Left ventricle myocardium inferior (tissue), 1 donor: ENCODE results near the gene OR8B8. TPM values are rescaled to one million over a fixed set of nuclear protein-coding genes. Genes with fewer than 3 reads are reported as not detected.
"Not testable (repeated sequence)": the region's sequence is repeated elsewhere in the genome, so short reads cannot be mapped to it uniquely, and the experiment has no call there.

Source experiments
- DNase-seq: peaks from one replicate; pipeline ENCODE4 v3.0.0-alpha.2; 2020
- H3K27ac ChIP-seq: fragments of 200-600 bp; replicated peaks from 2 replicates; pipeline ENCODE4 v1.8.0; 2021
- H3K27me3 ChIP-seq: fragments of 200-600 bp; 2 replicates; pipeline ENCODE4 v1.8.0; 2021; ENCODE audit warnings: low read depth
- H3K36me3 ChIP-seq: fragments of 200-600 bp; 2 replicates; pipeline ENCODE4 v1.8.0; 2021
- H3K4me1 ChIP-seq: fragments of 200-600 bp; 2 replicates; pipeline ENCODE4 v1.8.0; 2021
- H3K4me3 ChIP-seq: fragments of 200-600 bp; 2 replicates; pipeline ENCODE4 v1.8.0; 2021; ENCODE audit warnings: mild to moderate bottlenecking, moderate library complexity
- H3K9me3 ChIP-seq: fragments of 200-600 bp; replicated peaks from 2 replicates; pipeline ENCODE4 v1.8.0; 2021
- intact Hi-C: fragments of 100-400 bp; cut with micrococcal nuclease; formaldehyde crosslinking; loops from one replicate; pipeline ENCODE4 v1.11.0; 2022
- total RNA-seq: library from RNA; stranded (reverse); fragmentation: NEBNext Ultra II Directional; extraction: Animal tissue kit (Norgen Biotek cat#: 25700); gene quantifications from one replicate; pipeline ENCODE4 v1.2.1, GENCODE V29; 2021
- TF ChIP-seq, protein P1 (sequence below): fragments of 200-600 bp; IDR thresholded peaks from 2 replicates; pipeline ENCODE4 v1.8.0; 2021; ENCODE audit warnings: antibody characterized with exemption, mild to moderate bottlenecking, borderline replicate concordance
- donor health status: DM: no; HTN: yes; CAD: no; lungs with severe emphysema.

OR8B8 gene
- total RNA-seq, 1 donor from 2014 or later, result not detected

GRCh38 chr11:124460459-124460858, 15.0 kb upstream of the OR8B8 start:
- no peak for DNase-seq
- TF ChIP-seq, protein P1, sequence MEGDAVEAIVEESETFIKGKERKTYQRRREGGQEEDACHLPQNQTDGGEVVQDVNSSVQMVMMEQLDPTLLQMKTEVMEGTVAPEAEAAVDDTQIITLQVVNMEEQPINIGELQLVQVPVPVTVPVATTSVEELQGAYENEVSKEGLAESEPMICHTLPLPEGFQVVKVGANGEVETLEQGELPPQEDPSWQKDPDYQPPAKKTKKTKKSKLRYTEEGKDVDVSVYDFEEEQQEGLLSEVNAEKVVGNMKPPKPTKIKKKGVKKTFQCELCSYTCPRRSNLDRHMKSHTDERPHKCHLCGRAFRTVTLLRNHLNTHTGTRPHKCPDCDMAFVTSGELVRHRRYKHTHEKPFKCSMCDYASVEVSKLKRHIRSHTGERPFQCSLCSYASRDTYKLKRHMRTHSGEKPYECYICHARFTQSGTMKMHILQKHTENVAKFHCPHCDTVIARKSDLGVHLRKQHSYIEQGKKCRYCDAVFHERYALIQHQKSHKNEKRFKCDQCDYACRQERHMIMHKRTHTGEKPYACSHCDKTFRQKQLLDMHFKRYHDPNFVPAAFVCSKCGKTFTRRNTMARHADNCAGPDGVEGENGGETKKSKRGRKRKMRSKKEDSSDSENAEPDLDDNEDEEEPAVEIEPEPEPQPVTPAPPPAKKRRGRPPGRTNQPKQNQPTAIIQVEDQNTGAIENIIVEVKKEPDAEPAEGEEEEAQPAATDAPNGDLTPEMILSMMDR, result no peak
- Histone ChIP-seq H3K9me3 (no peaks in the 10 kb centered on the region), H3K36me3 (no peaks in the 10 kb centered on the region), H3K4me1 (no peaks in the 10 kb centered on the region), H3K4me3 (no peak overlapping the region), H3K27me3 (no peaks in the 10 kb centered on the region), H3K27ac (no peak overlapping the region)
- intact Hi-C loops, result no loop called here

GRCh38 chr11:124459379-124459778, 13.9 kb upstream of the OR8B8 start:
- DNase-seq, H3K4me3 ChIP-seq, H3K27me3 ChIP-seq, intact Hi-C loops, H3K27ac ChIP-seq, H3K4me1 ChIP-seq, H3K36me3 ChIP-seq, H3K9me3 ChIP-seq: not testable (repeated sequence)

GRCh38 chr11:124454552-124454951, 9.1 kb upstream of the OR8B8 start:
- Histone ChIP-seq H3K4me3 (no peak overlapping the region), H3K9me3 (peaks cover 31% of the 10 kb centered on the region), H3K4me1 (no peaks in the 10 kb centered on the region), H3K36me3 (no peaks in the 10 kb centered on the region), H3K27ac (no peak overlapping the region), H3K27me3 (no peaks in the 10 kb centered on the region)
- no peak for DNase-seq
- TF ChIP-seq, protein P1, result no peak
- intact Hi-C loops, result no loop called here

DNA sequence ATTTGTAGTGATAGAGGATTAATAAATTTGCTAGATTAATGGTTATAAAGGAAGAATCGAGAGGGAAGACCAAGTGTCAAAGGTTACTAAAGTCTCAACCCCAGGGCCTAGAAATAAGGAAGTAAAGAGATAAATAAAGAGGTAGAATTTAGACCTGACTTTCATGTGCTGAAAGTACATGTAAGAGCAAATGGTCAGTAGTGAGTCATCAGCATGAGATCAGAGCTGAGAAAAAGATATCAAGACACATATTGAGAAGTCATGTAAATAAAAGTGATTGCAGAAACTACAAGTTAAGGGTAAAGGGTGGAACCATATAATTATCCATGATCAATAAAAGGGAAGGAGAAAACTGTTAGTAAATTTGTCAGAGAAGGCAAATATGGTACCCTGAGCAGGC, 1.4 kb upstream of the OR8B8 start:
- Histone ChIP-seq H3K27me3 (no peaks in the 10 kb centered on the region), H3K4me3 (no peak overlapping the region), H3K9me3 (peaks cover 33% of the 10 kb centered on the region), H3K36me3 (no peaks in the 10 kb centered on the region), H3K4me1 (no peaks in the 10 kb centered on the region), H3K27ac (no peak overlapping the region)
- no peak for DNase-seq
- intact Hi-C loops, result no loop called here
- TF ChIP-seq, protein P1, result no peak

GRCh38 chr11:124442847-124443246, 2.6 kb downstream of the OR8B8 start:
- no peak overlapping the region for H3K27ac ChIP-seq
- no peak for DNase-seq
- H3K27me3 ChIP-seq, result peaks cover 11% of the 10 kb centered on the region
- intact Hi-C loops, result no loop called here
- H3K4me3 ChIP-seq, result no peak overlapping the region
- no peaks in the 10 kb centered on the region for H3K36me3 ChIP-seq
- TF ChIP-seq, protein P1, result no peak
- no peaks in the 10 kb centered on the region for H3K4me1 ChIP-seq
- no peaks in the 10 kb centered on the region for H3K9me3 ChIP-seq

DNA sequence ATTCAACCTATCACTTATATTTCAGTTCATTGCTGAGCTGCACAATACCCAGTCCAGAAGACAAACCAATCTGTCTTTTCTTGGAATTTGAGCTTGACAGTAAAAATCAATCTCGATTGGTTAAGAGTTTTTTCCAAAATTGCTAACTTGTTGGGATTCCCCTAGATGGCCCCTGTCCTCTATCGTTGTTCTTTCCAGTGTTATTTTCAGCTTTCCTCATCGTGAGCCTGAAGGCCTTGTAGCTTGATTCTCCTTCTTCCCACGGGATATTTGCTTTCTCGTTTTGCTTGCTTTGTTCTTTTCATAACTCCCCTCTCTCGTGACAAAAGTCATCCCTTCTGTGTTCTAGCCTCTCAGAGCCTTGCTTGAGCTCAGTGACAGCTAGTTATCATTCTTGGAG, 3.1 kb downstream of the OR8B8 start:
- intact Hi-C loops, result no loop called here
- TF ChIP-seq, protein P1, result peak; percentile 15
- no peaks in the 10 kb centered on the region for H3K36me3 ChIP-seq
- H3K27me3 ChIP-seq, result peaks cover 11% of the 10 kb centered on the region
- H3K4me3 ChIP-seq, result no peak overlapping the region
- no peaks in the 10 kb centered on the region for H3K4me1 ChIP-seq
- H3K9me3 ChIP-seq, result no peaks in the 10 kb centered on the region
- no peak for DNase-seq
- H3K27ac ChIP-seq, result no peak overlapping the region
